B cell (primary cell): ENCODE data around the gene DOK7. TPM values are rescaled to one million over a fixed set of nuclear protein-coding genes. Genes with fewer than 3 reads are reported as not detected.

Source experiments
- ATAC-seq: fragments of 200-7000 bp; cut with Tn5 transposase; one replicate; pipeline ENCODE4 v1.10.0; 2021; ENCODE audit warnings: low read depth, mild to moderate bottlenecking, moderate number of reproducible peaks, moderate library complexity
- CTCF ChIA-PET: fragments of 350-600 bp; sonication (Branson Sonifier 250); formaldehyde crosslinking; loops from one replicate; lab custom pipeline; 2021; ENCODE audit warnings: antibody characterized with exemption, inconsistent platforms; lab: Charles Lee
- POLR2A ChIA-PET: fragments of 350-600 bp; sonication (Branson Sonifier 250); formaldehyde crosslinking; loops from one replicate; lab custom pipeline; 2021; ENCODE audit warnings: antibody characterized with exemption; lab: Charles Lee
- DNase-seq: peaks from one replicate; pipeline ENCODE4 v3.0.0; 2013
- H2AFZ ChIP-seq: 2 replicates; pipeline ENCODE4 v1.6.1; 2012; ENCODE audit warnings: mild to moderate bottlenecking, low read depth, low read length; ENCODE audit not compliant: insufficient read depth, poor library complexity, severe bottlenecking
- H3K27ac ChIP-seq, 2 donors: 1 replicate in 1 of 2; 2 replicates in 1 of 2; pipeline ENCODE4 v1.5.1; 2012 to 2013; ENCODE audit warnings: low read length in 2 of 2, mild to moderate bottlenecking in 2 of 2, moderate library complexity in 1 of 2
- H3K27me3 ChIP-seq, 4 experiments: fragments of 200-600 bp in 1 of 4; sonication (generic) in 1 of 4; replicated peaks in 1 of 4; 1 replicate in 2 of 4; 2 replicates in 2 of 4; pipeline versions ENCODE4 v1.6.1 to v1.7.0; 2013 to 2016; ENCODE audit warnings: low read length in 3 of 4, mild to moderate bottlenecking in 2 of 4, mixed read lengths in 1 of 4, moderate library complexity in 1 of 4; ENCODE audit not compliant: insufficient read depth in 4 of 4, control insufficient read depth in 3 of 4; ENCODE audit errors: control extremely low read depth in 1 of 4
- H3K36me3 ChIP-seq, 2 experiments: replicated peaks in 1 of 2; 1 replicate in 1 of 2; 2 replicates in 1 of 2; pipeline versions ENCODE4 v1.6.1 to v1.7.1; 2013; ENCODE audit warnings: low read length in 1 of 2; ENCODE audit not compliant: insufficient read depth in 2 of 2, control insufficient read depth in 1 of 2; ENCODE audit errors: control extremely low read depth in 1 of 2, extremely low read depth in 1 of 2
- H3K4me1 ChIP-seq, 2 donors: fragments of 200-600 bp in 1 of 2; sonication (generic) in 1 of 2; 1 replicate in 1 of 2; 2 replicates in 1 of 2; pipeline versions ENCODE4 v1.5.1 to v1.6.1; 2013 to 2017; ENCODE audit warnings: low read length in 2 of 2; ENCODE audit not compliant: control insufficient read depth in 2 of 2, insufficient read depth in 2 of 2
- H3K4me2 ChIP-seq: replicated peaks from 2 replicates; pipeline ENCODE3; 2012; ENCODE audit warnings: mild to moderate bottlenecking, low read depth, low read length; ENCODE audit not compliant: poor library complexity, severe bottlenecking
- H3K4me3 ChIP-seq, 5 experiments: fragments of 200-600 bp in 1 of 5; sonication (generic) in 1 of 5; 1 replicate in 3 of 5; 2 replicates in 2 of 5; pipeline versions ENCODE4 v1.5.1 to v1.7.0; 2011 to 2016; ENCODE audit warnings: low read length in 4 of 5, mild to moderate bottlenecking in 4 of 5, low read depth in 2 of 5, control low read depth in 1 of 5, moderate library complexity in 1 of 5; ENCODE audit not compliant: insufficient read depth in 1 of 5; ENCODE audit errors: control extremely low read depth in 1 of 5, extremely low read depth in 1 of 5
- H3K79me2 ChIP-seq: fragments of 200-600 bp; sonication (generic); one replicate; pipeline ENCODE4 v1.6.0; 2016; ENCODE audit warnings: low read length; ENCODE audit not compliant: control insufficient read depth, insufficient read depth
- H3K9ac ChIP-seq: fragments of 200-600 bp; sonication (generic); 2 replicates; pipeline ENCODE4 v1.6.1; 2017; ENCODE audit warnings: mild to moderate bottlenecking, low read length, moderate library complexity
- H3K9me3 ChIP-seq, 3 donors: one replicate each; pipeline versions ENCODE4 v1.6.1 to v1.7.1; 2013; ENCODE audit warnings: low read length in 2 of 3; ENCODE audit not compliant: control insufficient read depth in 2 of 3, insufficient read depth in 1 of 3; ENCODE audit errors: control extremely low read depth in 1 of 3
- H4K20me1 ChIP-seq: 2 replicates; pipeline ENCODE4 v1.6.0; 2012; ENCODE audit warnings: mild to moderate bottlenecking, low read length; ENCODE audit not compliant: insufficient read depth, control insufficient read depth, poor library complexity, severe bottlenecking
- H3K27ac Mint-ChIP-seq: one replicate; pipeline ENCODE4 v1.8.0; 2021; ENCODE audit warnings: mixed read lengths
- H3K27me3 Mint-ChIP-seq: one replicate; pipeline ENCODE4 v1.8.0; 2021; ENCODE audit warnings: mixed read lengths
- H3K4me1 Mint-ChIP-seq: one replicate; pipeline ENCODE4 v1.8.0; 2021; ENCODE audit warnings: mixed read lengths
- H3K4me3 Mint-ChIP-seq: one replicate; pipeline ENCODE4 v1.8.0; 2021; ENCODE audit warnings: mixed read lengths
- H3K9me3 Mint-ChIP-seq: one replicate; pipeline ENCODE4 v1.8.0; 2022; ENCODE audit warnings: mixed read lengths; ENCODE audit not compliant: insufficient read depth
- EZH2 ChIP-seq: IDR thresholded peaks from 2 replicates; pipeline ENCODE4 v1.6.1; 2012; ENCODE audit warnings: borderline replicate concordance, low read depth, mild to moderate bottlenecking, moderate library complexity, low read length; ENCODE audit not compliant: insufficient read depth, poor library complexity, severe bottlenecking
- WGBS: methylation state at CpG from one replicate; pipeline ENCODE4 v1.1.5; 2013; ENCODE audit warnings: missing lambda C conversion rate; ENCODE audit not compliant: insufficient coverage; 5-methylcytosine and 5-hydroxymethylcytosine counted together
- intact Hi-C: fragments of 100-400 bp; cut with micrococcal nuclease; formaldehyde crosslinking; loops from one replicate; pipeline ENCODE4 v1.10.0; 2022
- polyA plus RNA-seq: library from polyadenylated mRNA; depleted of rRNA; stranded (reverse); fragments of >200 nt; gene quantifications from 2 replicates; pipeline ENCODE4 v1.2.3, GENCODE V29; 2012
- total RNA-seq, 2 donors: library from RNA; stranded (reverse); fragments of 120-200 nt in 1 of 2; gene quantifications; 1 replicate in 1 of 2; 2 replicates in 1 of 2; pipeline versions ENCODE4 v1.2.3 to v1.2.4, GENCODE V29; 2013 to 2022
- TF ChIP-seq, protein P1 (sequence below): fragments of 200-600 bp; IDR thresholded peaks from one replicate; pipeline ENCODE4 v1.8.0; 2022; ENCODE audit warnings: antibody characterized with exemption, mild to moderate bottlenecking

The DOK7 gene
- total and polyA plus RNA-seq, 2 donors (not counting 1 experiment from before 2014, with no cell fraction given) = 24.1 to 24.8 TPM

DNA sequence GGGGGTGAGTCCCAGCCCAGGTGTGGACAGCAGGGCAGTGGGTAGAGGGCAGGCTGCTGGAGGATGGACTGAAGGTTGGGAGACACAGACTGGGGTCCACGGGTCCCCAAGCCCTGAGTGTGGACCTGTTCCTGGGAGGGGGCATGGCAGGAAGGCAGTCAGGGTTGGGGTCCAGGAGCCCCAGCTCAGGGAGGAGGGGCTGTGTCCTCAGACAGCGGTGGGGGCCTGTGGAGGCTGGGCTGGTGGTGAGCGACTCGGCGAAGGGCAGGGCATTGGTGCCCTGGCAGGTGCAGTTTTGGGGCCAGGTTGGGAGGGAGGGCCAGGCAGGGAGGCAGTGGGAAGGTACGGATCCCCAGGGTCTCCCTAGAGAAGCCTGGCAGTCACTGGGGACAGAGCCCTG lies 34.0 kb downstream of the DOK7 start:
- intact Hi-C loops = no loop called here
- no peak for ATAC-seq
- Histone ChIP-seq H4K20me1 (peaks cover 15% of the 10 kb centered on the region), H3K4me2 (no peak overlapping the region), H3K9me3 (no peaks in the 10 kb centered on the region), H3K4me3 (no peak overlapping the region), H2AFZ (no peak overlapping the region), H3K79me2 (no peaks in the 10 kb centered on the region), H3K9ac (no peak overlapping the region), H3K4me1 (no peaks in the 10 kb centered on the region), H3K36me3 (peaks cover 0 to 15% of the 10 kb centered on the region in 2 experiments), H3K27me3 (no peaks in the 10 kb centered on the region), H3K27ac (no peak overlapping the region)
- H3K4me1 Mint-ChIP-seq = peaks cover 1% of the 10 kb centered on the region
- no peaks in the 10 kb centered on the region for H3K9me3 Mint-ChIP-seq
- no peak for DNase-seq
- TF ChIP-seq EZH2 = no peak
- TF ChIP-seq, protein P1, sequence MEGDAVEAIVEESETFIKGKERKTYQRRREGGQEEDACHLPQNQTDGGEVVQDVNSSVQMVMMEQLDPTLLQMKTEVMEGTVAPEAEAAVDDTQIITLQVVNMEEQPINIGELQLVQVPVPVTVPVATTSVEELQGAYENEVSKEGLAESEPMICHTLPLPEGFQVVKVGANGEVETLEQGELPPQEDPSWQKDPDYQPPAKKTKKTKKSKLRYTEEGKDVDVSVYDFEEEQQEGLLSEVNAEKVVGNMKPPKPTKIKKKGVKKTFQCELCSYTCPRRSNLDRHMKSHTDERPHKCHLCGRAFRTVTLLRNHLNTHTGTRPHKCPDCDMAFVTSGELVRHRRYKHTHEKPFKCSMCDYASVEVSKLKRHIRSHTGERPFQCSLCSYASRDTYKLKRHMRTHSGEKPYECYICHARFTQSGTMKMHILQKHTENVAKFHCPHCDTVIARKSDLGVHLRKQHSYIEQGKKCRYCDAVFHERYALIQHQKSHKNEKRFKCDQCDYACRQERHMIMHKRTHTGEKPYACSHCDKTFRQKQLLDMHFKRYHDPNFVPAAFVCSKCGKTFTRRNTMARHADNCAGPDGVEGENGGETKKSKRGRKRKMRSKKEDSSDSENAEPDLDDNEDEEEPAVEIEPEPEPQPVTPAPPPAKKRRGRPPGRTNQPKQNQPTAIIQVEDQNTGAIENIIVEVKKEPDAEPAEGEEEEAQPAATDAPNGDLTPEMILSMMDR = no peak
- no peaks in the 10 kb centered on the region for H3K27me3 Mint-ChIP-seq
- peak overlapping the region; percentile 59 for H3K27ac Mint-ChIP-seq
- ChIA-PET POLR2A (interaction anchor here (0.6 to 0.7 kb wide), 2 partner anchors 9 to 423 kb away, joined by 4 read pairs; no protein-coding TSS in a partner anchor), CTCF (no interaction called here)
- no peak overlapping the region for H3K4me3 Mint-ChIP-seq
- WGBS = 69% methylated on average over 6 of the region's 6 CpGs

- Histone ChIP-seq H2AFZ (no peak overlapping the region), H3K9ac (no peak overlapping the region), H3K79me2 (no peaks in the 10 kb centered on the region), H4K20me1 (peaks cover 21% of the 10 kb centered on the region), H3K4me2 (no peak overlapping the region), H3K27me3 (no peaks in the 10 kb centered on the region), H3K36me3 (peaks cover 0 to 19% of the 10 kb centered on the region in 2 experiments), H3K4me1 (no peaks in the 10 kb centered on the region), H3K9me3 (no peaks in the 10 kb centered on the region), H3K27ac (no peak overlapping the region), H3K4me3 (no peak overlapping the region)
- ChIA-PET POLR2A (no interaction called here), CTCF (no interaction called here)
- Mint-ChIP-seq H3K9me3 (no peaks in the 10 kb centered on the region), H3K27ac (no peak overlapping the region), H3K27me3 (no peaks in the 10 kb centered on the region), H3K4me1 (peaks cover 1% of the 10 kb centered on the region), H3K4me3 (no peak overlapping the region)
- TF ChIP-seq, protein P1 = no peak
- TF ChIP-seq EZH2 = no peak
- ATAC-seq (no peak), DNase-seq (no peak)
- intact Hi-C loops = no loop called here
- WGBS = 93% methylated on average over 23 of the region's 24 CpGs
Measured at GRCh38 chr4:3497523-3498389, 34.6 kb downstream of the DOK7 start.
